RPMI8226 (cell line): ENCODE results near the gene MERTK.
"Not testable (repeated sequence)": the region's sequence is repeated elsewhere in the genome, so short reads cannot be mapped to it uniquely, and the experiment has no call there.

Experiments
- DNase-seq: peaks from one replicate; pipeline ENCODE4 v3.0.0-alpha.2; 2015

Gene MERTK

GRCh38 chr2:111910609-111911277 is 12.3 kb downstream of the MERTK start:
- no peak for DNase-seq

- DNase-seq, result peak; percentile 22
These were observed 13.0 kb downstream of the MERTK start for GRCh38 chr2:111911295-111911977.

GRCh38 chr2:111912547-111912946 is 14.1 kb downstream of the MERTK start:
- DNase-seq, result no peak

- DNase-seq, result no peak
These were observed 18.7 kb downstream of the MERTK start for GRCh38 chr2:111917106-111917505.

- DNase-seq, result no peak
These were observed 20.0 kb downstream of the MERTK start for GRCh38 chr2:111918383-111918806.

- DNase-seq, result peak; percentile 23
These were observed 21.0 kb downstream of the MERTK start for GRCh38 chr2:111919365-111919764.

GRCh38 chr2:111919794-111920608 is 21.6 kb downstream of the MERTK start:
- peak; percentile 25 for DNase-seq

- no peak for DNase-seq
These were observed 24.9 kb downstream of the MERTK start for GRCh38 chr2:111923276-111923804.

GRCh38 chr2:111924617-111925107 is 26.3 kb downstream of the MERTK start:
- no peak for DNase-seq

GRCh38 chr2:111927723-111928122 is 29.3 kb downstream of the MERTK start:
- DNase-seq, result no peak

- no peak for DNase-seq
These were observed 32.0 kb downstream of the MERTK start for GRCh38 chr2:111930409-111930808.

GRCh38 chr2:111930875-111931274 is 32.5 kb downstream of the MERTK start:
- DNase-seq, result peak; percentile 81

GRCh38 chr2:111932841-111933291 is 34.5 kb downstream of the MERTK start:
- DNase-seq, result no peak

- not testable (repeated sequence) for DNase-seq
These were observed 35.5 kb downstream of the MERTK start for GRCh38 chr2:111933900-111934299.

- DNase-seq, result no peak
These were observed 38.5 kb downstream of the MERTK start for GRCh38 chr2:111936881-111937280.

- DNase-seq, result peak; percentile 64
These were observed 40.0 kb downstream of the MERTK start for GRCh38 chr2:111938392-111938791.

- no peak for DNase-seq
These were observed 42.2 kb downstream of the MERTK start for GRCh38 chr2:111940333-111941196.

GRCh38 chr2:111941531-111941930 is 43.1 kb downstream of the MERTK start:
- no peak for DNase-seq

- peak; percentile 38 for DNase-seq
These were observed 46.3 kb downstream of the MERTK start for GRCh38 chr2:111944531-111945210.

GRCh38 chr2:111945444-111946293 is 47.3 kb downstream of the MERTK start:
- no peak for DNase-seq
